H1 (cell line): Measurements from ENCODE around the gene MCF2L. TPM values are rescaled to one million over a fixed set of nuclear protein-coding genes. Genes with fewer than 3 reads are reported as not detected.

Source experiments
- BACH1 ChIP-seq: IDR thresholded peaks from 2 replicates; pipeline ENCODE4 v1.6.1; 2012; ENCODE audit warnings: low read length, improper control_type of control experiment
- CBX5 ChIP-seq: fragments of 300-800, 300-1000 bp; sonication (generic); IDR thresholded peaks from 2 replicates; pipeline ENCODE4 v1.7.1; 2016; ENCODE audit warnings: antibody characterized with exemption, low read length, low read depth
- RFX5 ChIP-seq: IDR thresholded peaks from 2 replicates; pipeline ENCODE4 v1.6.1; 2011; ENCODE audit warnings: low read depth, low read length, improper control_type of control experiment, borderline replicate concordance
- TBP ChIP-seq: IDR thresholded peaks from 2 replicates; pipeline ENCODE4 v1.6.1; 2011; ENCODE audit warnings: low read depth, low read length, improper control_type of control experiment
- polyA plus RNA-seq, 7 experiments: library from polyadenylated mRNA; depleted of rRNA in 3 of 7; stranded (reverse) in 5 of 7; unstranded in 2 of 7; fragments of >200 nt in 5 of 7; fragments of 200-250 nt in 2 of 7; gene quantifications; 1 replicate in 5 of 7; 2 replicates in 1 of 7; 4 replicates in 1 of 7; pipeline versions ENCODE4 v1.2.1 to v1.2.3, GENCODE V29; 2011 to 2013; ENCODE audit warnings: missing spikeins in 2 of 7, mixed read lengths in 2 of 7
- total RNA-seq: library from RNA; stranded (reverse); fragmentation: NEBNext Ultra II Directional; extraction: Animal tissue kit (Norgen Biotek cat#: 25700); gene quantifications from 2 replicates; pipeline ENCODE4 v1.2.1, GENCODE V29; 2021
- TF ChIP-seq, protein P1 (sequence below): fragments of 300-600 bp; sonication (generic); IDR thresholded peaks from 2 replicates; pipeline ENCODE4 v1.7.1; 2012; ENCODE audit warnings: low read length, moderate library complexity, mild to moderate bottlenecking, inconsistent platforms; ENCODE audit not compliant: insufficient replicate concordance

Gene MCF2L
- total and polyA plus RNA-seq, 2 of the 8 experiments (the other 6 are each of a cell fraction or from before 2014, with no cell fraction given): 10.1 to 24.4 TPM

GRCh38 chr13:113032291-113032690 is 63.3 kb downstream of the MCF2L start (continued):
- TF ChIP-seq TBP (no peak), BACH1 (no peak), RFX5 (no peak), CBX5 (no peak)
- TF ChIP-seq, protein P1, sequence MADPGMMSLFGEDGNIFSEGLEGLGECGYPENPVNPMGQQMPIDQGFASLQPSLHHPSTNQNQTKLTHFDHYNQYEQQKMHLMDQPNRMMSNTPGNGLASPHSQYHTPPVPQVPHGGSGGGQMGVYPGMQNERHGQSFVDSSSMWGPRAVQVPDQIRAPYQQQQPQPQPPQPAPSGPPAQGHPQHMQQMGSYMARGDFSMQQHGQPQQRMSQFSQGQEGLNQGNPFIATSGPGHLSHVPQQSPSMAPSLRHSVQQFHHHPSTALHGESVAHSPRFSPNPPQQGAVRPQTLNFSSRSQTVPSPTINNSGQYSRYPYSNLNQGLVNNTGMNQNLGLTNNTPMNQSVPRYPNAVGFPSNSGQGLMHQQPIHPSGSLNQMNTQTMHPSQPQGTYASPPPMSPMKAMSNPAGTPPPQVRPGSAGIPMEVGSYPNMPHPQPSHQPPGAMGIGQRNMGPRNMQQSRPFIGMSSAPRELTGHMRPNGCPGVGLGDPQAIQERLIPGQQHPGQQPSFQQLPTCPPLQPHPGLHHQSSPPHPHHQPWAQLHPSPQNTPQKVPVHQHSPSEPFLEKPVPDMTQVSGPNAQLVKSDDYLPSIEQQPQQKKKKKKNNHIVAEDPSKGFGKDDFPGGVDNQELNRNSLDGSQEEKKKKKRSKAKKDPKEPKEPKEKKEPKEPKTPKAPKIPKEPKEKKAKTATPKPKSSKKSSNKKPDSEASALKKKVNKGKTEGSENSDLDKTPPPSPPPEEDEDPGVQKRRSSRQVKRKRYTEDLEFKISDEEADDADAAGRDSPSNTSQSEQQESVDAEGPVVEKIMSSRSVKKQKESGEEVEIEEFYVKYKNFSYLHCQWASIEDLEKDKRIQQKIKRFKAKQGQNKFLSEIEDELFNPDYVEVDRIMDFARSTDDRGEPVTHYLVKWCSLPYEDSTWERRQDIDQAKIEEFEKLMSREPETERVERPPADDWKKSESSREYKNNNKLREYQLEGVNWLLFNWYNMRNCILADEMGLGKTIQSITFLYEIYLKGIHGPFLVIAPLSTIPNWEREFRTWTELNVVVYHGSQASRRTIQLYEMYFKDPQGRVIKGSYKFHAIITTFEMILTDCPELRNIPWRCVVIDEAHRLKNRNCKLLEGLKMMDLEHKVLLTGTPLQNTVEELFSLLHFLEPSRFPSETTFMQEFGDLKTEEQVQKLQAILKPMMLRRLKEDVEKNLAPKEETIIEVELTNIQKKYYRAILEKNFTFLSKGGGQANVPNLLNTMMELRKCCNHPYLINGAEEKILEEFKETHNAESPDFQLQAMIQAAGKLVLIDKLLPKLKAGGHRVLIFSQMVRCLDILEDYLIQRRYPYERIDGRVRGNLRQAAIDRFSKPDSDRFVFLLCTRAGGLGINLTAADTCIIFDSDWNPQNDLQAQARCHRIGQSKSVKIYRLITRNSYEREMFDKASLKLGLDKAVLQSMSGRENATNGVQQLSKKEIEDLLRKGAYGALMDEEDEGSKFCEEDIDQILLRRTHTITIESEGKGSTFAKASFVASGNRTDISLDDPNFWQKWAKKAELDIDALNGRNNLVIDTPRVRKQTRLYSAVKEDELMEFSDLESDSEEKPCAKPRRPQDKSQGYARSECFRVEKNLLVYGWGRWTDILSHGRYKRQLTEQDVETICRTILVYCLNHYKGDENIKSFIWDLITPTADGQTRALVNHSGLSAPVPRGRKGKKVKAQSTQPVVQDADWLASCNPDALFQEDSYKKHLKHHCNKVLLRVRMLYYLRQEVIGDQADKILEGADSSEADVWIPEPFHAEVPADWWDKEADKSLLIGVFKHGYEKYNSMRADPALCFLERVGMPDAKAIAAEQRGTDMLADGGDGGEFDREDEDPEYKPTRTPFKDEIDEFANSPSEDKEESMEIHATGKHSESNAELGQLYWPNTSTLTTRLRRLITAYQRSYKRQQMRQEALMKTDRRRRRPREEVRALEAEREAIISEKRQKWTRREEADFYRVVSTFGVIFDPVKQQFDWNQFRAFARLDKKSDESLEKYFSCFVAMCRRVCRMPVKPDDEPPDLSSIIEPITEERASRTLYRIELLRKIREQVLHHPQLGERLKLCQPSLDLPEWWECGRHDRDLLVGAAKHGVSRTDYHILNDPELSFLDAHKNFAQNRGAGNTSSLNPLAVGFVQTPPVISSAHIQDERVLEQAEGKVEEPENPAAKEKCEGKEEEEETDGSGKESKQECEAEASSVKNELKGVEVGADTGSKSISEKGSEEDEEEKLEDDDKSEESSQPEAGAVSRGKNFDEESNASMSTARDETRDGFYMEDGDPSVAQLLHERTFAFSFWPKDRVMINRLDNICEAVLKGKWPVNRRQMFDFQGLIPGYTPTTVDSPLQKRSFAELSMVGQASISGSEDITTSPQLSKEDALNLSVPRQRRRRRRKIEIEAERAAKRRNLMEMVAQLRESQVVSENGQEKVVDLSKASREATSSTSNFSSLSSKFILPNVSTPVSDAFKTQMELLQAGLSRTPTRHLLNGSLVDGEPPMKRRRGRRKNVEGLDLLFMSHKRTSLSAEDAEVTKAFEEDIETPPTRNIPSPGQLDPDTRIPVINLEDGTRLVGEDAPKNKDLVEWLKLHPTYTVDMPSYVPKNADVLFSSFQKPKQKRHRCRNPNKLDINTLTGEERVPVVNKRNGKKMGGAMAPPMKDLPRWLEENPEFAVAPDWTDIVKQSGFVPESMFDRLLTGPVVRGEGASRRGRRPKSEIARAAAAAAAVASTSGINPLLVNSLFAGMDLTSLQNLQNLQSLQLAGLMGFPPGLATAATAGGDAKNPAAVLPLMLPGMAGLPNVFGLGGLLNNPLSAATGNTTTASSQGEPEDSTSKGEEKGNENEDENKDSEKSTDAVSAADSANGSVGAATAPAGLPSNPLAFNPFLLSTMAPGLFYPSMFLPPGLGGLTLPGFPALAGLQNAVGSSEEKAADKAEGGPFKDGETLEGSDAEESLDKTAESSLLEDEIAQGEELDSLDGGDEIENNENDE: no peak
